Stimulated activated CD4-positive, alpha-beta T cell treated with anti-CD3 and anti-CD28 coated beads, Interleukin-1b, Interleukin-23, amount 100 ng/mL, for 48 hours (primary cell): ENCODE measurements around the gene RNASET2.
A peak's percentile ranks its signal among the peaks of the same experiment; 100 is the strongest.
"Not testable (repeated sequence)": the region's sequence is repeated elsewhere in the genome, so short reads cannot be mapped to it uniquely, and the experiment has no call there.

Experiments
- DNase-seq: peaks from one replicate; pipeline ENCODE4 v3.0.0-alpha.2; 2020

RNASET2 gene

DNA sequence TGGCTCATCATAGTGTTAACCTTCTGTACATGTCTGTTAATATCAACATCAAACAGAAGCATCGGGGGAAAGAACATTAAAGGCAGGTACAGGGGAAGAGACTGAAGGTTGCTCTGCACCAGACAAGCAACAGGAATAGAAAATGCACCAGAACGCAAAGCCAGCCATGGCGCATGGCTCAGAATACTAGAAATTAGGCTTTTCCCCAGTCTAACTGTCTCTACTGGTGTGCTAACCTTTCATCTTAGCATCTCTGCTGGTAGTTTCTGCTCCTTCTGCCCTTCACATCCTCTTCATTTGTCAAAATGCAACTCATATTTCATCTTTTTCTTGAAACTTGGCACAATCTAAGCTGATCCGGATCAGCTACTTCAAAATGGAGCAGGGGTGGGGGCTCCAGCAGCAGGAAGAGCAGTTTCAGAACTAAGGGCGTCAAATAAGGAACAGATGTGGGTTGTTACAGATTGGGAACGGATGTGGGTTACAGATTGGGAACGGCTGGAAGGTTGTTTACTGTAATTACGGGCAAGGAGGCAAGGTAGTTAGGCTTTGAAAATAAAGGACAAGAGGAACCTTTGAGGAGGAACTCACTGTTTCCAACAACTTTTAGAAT lies 13.1 kb upstream of the RNASET2 start:
- no peak for DNase-seq

DNA sequence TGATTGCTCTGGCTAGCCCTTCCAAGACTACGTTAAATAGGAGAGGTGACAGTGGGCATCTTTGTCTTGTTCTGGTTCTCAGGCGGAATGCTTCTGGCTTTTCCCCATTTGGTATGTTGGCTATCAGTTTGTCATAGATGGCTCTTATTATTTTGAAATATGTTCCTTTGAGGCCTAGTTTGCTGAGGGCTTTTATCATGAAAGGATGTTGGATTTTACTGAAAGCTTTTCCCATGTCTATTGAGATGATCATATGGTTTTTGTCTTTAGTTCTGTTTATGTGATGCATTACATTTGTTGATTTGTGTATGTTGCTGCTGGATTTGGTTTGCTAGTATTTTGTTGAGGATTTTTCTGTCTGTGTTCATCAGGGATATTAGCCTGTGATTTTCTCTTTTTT lies 9.9 kb upstream of the RNASET2 start:
- no peak for DNase-seq

DNA sequence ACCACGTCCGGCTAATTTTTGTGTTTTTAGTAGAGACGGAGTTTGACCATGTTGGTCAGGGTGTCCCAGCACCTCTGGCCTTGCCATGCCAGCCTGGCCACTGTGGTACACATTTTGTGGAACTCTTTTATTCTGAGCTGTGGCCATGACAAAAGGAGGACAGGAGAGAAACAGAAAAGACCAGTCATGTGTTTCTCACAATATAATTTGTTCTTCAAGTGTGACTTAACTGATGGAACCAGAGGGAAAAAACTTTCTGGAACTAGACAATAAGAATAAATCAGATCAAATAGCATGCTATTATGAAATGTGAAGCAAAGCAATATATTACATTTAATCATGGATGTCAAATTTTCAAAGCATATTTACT lies 4.2 kb upstream of the RNASET2 start:
- DNase-seq: no peak

DNA sequence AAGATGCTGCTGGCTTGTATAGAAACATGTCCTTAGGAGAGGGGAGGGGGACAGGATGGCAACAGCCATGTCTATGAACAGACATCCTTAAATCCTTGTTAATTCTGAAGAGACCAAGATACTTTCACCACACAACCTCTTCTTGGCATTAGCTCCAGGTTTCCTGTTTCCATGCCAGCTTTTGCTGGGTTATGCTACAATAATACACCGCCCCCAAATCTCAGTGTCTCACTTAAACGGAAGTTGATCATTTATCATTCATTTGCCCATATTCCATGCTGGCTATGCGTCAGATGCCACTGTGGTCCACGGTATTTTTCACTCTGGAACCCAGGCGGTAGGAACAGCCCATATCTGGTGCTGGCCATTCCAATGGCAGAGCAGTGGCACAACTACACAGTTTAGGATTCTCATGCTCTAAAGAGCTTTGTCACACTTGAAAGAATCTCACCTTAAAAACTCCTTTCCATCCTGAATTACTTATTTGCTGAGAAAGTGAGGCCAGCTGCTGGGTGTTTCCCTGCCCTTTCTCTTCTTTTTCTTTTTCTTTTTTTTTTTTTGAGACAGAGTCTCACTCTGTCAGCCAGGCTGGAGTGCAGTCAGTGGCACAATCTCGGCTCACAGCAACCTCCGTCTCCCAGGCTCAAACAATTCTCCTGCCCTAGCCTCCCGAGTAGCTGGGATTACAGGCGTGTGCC lies 3.7 kb upstream of the RNASET2 start:
- no peak for DNase-seq

DNA sequence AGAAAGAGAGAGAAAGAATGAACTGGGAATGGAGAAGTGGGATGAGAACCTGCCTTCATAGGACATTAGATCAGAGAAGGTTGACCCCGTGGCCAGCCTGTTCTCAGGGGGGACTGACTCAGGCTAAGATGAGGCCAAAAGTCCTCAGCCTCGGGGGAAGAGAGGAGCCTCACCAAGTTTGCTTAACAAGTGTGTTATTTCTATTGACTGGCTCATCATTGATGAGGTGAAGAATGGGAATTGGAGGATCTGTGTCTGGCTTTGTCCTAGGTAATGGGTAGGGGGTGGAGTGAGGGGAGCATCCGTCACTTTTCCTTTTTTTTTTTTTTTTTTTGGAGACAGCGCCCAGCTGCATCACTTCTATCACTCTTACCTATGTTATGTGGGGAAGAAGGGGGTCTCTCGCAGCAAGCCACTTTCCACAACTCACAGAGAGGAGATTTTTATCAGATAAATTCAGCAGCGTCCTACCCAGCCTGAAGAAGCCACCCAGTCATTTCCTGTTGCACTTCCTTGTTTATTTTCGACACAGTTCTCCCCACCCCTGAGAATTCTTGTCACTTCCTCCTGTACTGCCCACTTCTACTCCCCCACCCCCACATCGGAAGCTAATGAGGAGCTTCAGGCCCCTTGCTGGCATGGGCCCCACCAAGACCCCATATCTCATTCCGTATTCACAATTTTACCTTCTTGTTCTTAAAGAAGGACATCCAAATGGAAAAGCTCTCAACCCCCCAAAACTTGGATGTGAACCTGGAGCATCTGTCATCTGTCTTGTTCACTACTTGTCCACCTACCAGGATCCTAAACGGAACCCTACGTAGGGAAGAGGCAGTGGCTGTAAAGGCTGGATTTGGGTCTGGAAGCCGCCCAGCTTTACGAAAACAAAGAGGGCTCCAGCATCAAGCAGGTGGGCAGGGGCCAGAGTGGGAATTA lies 2.8 kb upstream of the RNASET2 start:
- no peak for DNase-seq

DNA sequence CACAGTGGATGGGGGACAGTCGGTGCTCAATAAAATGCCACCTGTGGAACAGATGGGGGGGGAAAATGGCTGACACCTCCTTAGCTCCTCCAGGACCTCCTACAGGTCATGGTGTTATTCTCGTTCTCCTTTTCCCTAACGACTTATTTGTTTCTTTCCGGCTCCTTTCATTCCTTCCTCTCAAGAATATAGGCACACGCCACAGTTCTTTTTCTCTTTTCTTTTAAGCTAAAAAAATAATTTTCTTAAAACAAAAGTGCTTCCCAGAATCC lies 1.4 kb upstream of the RNASET2 start:
- DNase-seq: no peak

DNA sequence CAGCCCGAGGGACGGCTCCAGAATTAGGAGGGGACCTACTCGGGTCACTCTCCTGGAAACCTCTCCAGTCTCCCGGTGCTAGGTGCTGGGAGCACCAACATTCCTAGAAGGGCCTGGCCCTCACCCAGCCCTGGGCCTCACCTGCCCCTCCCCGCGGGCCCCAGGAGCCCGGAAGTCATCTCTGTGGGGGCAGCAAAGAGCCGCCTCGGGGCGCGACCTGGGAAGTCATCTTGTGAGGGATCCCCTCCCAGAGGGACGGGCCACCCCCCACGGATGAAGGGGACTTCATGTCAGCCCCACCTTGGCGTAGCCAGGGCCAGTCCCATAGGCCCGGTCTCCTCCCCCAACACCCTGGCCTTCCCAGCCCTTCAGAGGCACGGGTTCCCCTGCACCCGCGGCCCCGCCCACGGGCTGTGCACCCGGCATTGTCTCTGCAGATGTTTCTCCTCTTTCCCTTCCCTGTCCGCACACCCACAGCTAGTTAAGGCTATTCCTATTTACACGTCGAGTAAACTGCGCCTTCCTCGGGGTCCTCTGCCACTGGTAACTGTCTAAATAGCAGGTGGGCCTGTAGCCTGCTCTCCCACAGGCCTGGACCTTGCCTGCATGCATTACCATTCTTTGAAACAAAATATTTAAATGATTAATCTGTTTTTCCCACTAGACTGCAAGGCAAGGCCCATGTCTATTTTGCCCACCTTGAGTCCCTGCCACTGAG lies 896 bp upstream of the RNASET2 start:
- peak; percentile 52 for DNase-seq

DNA sequence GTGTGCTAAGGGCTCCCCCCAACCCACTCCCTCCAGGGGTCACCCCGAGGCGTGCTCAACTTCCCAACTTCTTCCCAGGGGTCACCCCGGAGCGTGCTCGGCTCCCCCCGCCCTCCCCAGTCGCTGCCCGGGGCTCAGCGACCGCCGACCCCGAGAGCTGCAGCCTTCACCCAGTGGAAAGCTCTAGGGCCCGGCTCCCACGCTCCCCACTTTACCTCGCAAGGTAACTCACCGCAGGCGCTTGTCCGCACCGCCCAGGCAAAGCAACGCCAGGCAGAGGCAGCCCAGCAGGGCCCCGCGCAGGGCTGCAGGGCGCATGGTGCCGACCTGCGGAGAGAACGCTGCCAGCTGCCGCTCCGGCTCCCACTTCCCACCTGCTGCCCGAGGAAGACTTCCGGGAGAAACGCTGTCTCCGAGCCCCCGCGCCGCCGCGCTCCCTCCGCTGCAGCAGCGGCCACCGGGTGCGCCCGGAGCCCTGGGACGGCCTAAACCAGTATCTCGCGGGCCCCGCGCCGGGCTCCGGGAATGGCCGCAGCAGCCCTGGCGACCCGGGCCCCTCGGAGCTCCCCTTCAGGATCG lies 396 bp downstream of the RNASET2 start:
- DNase-seq: peak; percentile 35

DNA sequence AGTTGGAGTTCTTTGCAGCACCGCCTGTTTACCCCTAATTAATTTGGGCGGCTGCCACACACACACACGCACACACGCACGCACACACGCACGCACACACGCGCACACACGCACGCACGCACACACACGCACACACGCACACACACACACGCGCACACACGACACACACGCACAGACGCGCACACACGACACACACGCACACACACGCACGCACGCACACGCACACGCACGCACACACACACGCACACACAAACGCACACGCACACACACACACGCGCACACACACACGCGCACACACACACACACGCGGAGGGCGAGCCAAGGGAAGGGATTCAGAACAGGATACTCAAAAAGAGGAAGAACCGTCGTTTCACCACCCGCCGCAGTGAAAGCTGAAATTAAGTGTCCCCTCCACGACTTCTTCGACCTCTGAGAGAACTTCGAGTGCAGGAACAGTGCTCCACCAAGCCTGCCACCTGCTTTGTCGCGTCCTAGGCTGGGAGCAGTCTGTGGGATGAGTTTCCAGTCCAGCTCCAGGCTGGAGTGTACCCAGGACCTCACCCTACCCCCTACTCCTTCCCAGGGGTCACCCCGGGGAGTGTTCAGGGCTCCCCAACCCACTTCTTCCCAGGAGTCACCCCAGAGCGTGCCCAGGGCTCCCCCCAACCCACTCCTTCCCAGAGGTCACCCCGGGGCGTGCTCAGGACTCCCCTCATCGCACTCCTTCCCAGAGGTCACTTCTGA lies 1.1 kb downstream of the RNASET2 start:
- peak; percentile 19 for DNase-seq

DNA sequence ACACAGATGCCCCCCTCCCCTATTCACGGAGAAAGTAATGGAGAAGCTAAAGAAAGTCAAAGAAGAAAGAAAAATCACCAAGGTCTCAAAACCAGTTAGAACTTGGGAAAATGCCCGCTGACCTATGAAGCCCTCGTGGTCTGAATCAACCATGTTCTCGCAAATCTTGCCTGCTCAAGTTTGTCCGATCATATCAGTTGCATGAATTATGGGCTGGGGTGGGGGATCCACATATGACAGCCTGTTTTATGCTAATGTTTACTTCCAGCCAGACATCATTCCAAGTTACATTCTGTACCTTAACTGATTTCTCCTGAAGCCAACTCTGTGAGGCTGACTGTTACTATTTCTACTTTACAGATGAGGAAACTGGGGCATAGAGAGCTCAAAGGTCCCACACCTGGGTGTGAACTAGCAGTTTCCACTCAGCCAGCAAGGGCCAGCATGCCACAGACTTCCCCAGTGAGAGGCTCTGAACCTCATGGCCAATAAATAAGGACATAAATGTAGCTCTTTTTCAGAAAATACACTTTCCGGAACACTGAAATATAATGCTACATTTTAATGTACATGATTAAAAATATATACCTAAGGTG lies 2.1 kb downstream of the RNASET2 start:
- DNase-seq: no peak

DNA sequence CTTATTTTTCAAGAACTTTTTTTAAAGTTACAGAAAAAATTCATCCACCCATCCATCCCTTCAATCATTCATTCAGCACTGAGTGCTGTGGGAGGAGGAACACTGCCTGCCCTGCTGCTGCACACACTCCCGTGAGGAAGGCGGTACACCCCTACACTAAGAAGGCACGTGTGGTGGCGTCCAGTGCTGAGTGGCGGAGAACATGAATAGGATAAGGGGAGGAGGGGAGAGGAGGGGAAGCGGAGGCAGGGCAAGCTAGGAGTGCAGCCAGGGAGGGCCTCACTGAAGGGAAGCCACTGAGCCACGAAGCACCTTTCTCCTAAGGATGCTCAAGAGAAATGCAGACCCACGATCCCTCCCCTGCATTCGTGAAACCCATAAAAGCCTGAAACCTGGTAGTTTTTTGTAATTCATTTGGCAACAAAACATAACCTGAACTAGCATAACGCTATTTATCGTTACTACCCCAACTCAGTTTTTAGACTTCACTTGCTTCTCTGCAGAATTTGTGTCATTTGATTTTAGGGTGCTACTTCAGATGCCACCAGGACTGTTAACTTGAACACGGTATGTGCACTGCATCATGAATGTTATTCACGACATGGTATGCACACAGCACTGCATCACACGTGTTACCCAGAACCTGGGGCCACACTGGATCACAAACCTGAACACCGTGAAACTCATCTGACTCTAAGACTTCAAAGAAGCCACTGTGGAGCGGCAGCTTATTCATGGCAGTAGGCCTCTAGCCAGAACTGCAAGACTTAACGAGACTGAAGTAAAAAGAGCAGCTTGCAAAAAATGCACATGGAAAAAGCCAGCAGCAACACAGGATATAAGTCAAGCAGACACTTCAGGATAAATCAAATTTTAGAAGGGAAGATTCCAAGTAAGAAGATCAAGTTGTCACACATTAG lies 3.5 kb downstream of the RNASET2 start:
- DNase-seq: peak; percentile 68

DNA sequence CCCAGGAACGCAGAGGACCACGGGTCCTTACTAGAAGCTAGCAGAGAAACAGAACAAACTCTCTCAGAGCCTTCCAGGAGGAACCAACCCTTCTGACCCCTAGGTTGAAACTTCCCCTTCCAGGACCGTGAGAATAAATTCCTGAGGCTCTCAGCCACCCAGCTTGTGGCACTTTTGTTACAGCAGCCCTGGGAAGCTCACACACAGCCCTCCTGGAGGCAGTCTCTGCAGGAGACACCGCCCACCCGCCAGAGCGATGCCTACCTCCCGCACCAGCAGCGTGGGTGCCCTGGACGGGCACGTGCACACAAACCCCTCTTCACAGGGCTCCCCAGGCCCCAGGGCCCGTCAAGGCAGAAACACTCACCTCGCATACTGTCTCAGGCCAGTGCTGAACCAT lies 4.2 kb downstream of the RNASET2 start:
- peak; percentile 37 for DNase-seq

DNA sequence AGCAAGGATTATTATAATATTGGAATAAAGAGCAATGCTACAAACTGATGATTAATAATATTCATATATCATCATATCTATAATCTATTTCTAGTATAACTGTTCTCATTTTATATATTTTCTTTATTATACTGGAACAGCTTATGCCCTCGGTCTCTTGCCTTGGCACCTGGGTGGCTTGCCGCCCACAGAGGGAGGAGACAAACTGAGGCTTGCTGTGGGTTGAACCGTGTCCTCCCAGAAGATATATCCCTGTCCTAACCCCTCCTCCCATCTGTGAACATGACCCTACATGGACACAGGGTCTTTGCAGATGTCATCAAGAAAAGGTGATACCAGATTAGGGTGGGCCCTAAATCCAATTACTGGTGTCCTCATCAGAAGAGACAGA lies 4.7 kb downstream of the RNASET2 start:
- DNase-seq: no peak

DNA sequence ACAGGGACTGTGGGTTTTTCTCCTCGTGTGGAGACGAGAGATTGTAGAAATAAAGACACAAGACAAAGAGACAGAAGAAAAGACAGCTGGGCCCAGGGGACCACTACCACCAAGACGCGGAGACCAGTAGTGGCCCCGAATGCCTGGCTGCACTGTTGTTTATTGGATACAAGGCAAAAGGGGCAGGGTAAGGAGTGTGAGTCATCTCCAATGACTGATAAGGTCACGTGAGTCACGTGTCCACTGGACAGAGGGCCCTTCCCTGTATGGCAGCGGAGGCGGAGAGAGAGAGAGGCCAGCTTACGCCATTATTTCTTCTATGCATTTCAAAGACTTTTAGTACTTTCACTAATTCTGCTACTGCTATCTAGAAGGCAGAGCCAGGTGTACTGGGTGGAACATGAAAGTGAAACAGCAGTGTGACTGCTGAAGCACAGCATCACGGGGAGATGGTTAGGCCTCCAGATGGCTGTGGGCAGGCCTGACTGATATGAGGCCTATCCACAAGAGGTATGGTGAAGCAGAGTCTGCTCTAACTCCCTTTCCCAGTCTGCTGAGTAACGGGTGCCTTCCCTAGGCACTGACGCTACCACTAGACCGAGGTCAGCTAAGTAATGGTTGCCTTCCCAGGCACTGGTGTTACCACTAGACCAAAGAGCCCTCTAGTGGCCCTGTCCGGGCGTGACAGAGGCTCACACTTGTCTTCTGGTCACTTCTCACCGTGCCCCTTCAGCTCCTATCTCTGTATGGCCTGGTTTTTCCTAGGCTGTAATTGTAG lies 5.3 kb downstream of the RNASET2 start:
- peak; percentile 92 for DNase-seq

DNA sequence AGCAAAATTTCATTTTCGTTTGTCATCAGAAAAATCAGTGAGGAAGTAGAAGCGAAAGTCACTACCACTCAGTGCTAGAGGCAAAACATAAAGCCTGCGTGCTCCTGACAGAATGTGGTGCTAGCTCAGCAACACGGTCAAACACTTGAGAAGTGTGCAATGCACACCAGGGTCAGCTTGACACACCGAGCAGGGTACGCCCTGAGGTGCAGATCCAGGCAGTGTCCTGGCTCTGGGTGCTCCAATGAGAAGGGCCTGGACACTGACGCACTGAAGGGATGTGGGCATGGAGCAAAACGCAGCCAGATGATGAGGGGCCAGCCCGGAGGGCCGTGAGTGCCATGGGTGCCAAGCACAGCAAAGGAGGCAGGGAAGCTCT lies 5.9 kb downstream of the RNASET2 start:
- peak; percentile 25 for DNase-seq

DNA sequence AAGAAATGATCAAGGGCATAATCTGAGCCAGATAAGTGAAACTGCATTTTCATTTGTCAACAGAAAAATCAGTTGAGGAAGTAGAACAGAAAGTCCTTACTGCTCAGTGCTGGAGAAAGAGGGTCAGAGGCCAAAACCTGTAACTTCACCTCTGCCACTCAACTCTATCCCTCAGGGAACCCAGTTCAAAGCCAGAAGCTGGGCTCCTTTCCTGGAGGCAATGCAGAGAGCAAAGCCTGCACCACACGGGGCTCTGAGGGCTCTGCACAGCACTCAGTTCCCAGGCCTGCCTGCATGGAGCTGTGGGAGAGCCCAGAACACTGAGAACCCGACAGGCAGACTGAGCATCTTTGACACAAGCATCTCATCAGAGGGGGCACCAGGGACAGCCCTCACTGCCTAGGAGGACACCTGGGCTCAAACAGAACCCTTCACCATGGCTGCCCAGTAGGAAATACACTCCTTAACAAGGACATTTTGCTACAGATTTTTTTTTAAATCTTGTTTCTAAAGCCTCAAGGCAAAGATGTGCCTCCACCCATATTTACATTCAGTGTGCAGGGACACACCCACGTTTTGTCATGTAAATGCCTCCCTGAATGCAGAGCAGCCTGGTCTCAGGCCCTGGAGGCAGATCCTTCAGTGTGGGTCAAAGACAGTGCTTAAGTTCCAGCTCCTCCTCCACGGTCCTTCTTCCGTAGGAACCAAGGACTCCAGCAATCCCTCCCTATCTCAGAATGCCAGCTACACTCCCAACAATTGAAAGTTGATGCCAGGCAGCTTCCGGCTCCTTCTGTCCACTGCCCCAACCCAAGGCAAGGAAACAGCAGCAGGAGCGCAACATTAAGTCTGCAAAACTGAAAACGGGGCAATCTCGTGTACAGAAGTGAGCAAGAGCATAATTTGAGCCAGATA lies 6.6 kb downstream of the RNASET2 start:
- DNase-seq: no peak

DNA sequence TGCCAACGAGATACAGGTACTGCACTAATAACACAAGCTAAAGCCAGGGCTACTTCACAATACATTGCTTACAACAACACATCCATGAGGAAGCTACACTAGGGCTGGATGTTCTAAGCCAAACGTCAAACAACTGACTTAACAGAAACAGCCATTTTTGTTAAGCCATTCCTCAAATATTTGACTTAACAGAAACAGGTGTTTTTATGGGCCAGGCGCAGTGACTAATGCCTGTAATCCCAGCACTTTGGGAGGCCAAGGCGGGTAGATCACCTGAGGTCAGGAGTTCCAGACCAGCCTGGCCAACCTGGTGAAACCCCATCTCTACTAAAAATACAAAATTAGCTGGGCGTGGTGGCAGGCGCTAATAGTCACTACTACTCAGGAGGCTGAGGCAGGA lies 7.6 kb downstream of the RNASET2 start:
- DNase-seq: not testable (repeated sequence)

DNA sequence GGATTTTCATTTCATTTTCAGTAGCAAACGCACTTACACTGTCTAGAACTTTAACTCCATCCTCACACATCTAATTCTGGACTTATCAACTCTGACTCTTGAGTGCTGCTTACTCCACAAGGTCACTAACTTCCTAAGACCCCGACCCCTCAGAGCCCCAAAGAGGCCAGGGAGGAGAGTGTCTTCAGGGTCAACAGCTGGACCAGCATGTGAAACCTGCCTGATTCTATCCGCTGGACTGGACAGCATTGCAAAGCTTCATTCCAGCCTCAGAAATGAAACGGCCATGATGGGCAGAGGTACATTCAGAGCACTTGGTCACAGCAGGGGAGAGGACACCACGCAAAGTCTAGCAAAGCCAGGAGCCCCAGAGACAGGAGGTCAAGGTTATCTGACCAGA lies 9.1 kb downstream of the RNASET2 start:
- DNase-seq: no peak

DNA sequence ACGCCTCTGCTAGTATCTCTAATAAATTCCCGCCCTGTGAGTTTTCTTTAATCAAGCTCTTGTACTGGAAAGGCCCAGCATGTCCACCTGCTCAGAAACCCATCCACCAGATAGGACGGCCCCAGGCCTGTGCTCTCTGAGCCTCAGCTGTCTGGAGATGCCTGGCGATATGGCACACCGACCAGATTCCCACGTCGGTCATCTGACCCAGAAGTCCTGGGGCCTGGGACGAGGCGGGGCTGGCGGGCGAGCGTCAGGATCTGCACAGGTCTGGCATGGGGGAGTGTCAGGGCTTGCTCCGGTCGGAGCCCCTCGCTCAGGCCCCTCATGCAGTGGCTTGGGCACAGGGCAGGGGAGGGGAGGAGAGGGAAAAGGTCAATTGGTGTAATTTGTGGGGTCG lies 10.2 kb downstream of the RNASET2 start:
- no peak for DNase-seq
